CD4-positive, alpha-beta T cell treated with Interleukin-15 for 4 hours (primary cell): ENCODE measurements around the gene TEX11.

Experiments used
- DNase-seq: peaks from one replicate; pipeline ENCODE4 v3.0.0-alpha.2; 2020; ENCODE audit warnings: low spot score

The TEX11 gene

DNA sequence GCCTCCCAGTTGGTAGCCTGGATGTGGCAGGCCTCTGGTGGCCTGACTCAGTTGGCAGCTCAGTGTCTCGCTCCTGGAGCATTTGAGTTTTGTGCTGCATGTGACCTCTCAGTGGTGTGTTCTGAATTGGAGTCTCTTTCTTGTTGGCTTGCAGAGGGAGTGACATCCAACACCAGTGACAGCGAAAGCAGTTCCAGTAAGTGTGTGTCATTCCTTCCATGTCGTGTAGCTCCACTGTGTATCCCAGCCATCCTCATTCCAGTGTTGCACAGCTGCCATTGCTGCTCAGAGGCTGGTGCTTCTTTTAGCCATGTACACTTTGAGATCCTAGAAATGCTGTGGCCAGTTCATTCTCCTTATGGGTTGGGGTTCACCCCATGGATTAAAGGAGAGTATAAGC is 411.5 kb downstream of the TEX11 start:
- DNase-seq = no peak

DNA sequence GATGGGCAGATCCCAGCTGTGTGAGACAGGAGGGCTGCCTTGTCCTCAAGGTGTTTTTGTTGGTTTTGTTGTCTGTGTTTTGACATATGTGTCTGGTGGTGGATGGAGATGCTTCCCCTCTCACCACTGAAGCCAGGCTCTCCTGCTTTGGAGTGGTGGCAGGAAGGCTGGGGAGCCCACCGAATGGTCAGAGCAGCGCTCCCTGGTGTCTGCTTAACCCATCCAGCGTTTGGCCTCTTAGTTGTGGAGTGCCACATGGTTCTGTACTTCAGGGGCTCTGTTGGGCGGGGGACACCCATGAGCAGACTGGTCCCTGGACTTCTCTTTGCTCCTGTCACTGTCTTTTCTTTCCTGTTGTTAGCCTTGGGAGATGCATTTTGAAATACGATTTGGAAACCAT is 412.0 kb downstream of the TEX11 start:
- no peak for DNase-seq

DNA sequence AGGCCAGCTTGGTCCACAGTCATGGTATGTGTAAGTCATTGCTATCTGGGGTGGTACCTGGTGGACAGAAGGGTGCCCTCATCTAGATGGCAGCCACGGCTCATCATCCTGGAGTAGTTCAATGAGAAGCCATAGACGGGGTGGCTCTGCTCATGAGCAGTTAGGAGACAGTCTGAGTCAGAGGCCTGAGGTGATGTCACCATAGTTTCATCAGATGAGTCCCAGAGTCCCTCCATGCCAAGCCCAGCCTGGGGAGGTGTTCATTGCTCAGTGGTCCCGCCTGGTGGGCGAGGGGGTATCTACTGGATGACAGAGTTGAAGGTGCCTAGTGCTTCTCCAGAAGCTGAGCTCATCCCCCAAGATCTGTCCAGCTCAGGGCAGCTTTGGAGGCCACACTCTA is 414.1 kb downstream of the TEX11 start:
- DNase-seq = no peak

DNA sequence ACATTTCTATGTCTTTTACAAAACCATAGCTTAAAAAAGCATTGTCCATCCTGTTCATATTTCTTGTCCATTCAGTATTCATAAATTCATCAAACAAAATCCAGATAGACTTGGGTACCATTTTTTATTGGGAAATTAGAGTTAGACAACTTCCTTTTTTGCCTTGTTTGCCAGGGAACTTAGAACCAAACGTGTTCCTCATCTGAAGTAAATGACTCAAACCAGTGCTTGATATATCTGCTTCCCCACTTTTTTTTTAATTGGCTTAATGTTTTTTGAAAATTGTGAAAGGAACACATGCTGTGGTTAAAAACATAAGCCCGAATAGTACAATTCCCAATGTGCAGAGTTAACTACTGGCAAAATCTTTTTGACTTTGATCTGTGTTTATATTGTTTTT is 419.7 kb downstream of the TEX11 start:
- DNase-seq = no peak

DNA sequence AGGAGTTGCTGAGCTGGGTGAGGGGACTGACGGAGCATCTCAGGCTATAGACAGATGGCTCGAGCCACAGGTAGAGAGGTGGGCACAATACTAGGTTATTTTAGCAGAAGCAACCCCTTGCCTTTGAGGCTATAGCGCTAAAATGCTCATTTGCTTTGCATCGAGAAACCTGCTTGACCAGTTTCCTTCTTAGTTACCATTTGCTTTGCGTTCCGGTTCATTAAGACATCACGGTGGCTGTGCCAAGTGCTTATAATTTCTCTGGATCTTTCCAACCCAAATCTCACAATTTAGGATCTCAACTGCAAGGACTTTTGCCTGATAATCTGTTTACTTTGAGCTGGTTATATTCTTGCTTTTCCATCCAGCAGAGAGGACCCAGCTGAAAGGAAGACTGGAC is 423.0 kb downstream of the TEX11 start:
- no peak for DNase-seq

DNA sequence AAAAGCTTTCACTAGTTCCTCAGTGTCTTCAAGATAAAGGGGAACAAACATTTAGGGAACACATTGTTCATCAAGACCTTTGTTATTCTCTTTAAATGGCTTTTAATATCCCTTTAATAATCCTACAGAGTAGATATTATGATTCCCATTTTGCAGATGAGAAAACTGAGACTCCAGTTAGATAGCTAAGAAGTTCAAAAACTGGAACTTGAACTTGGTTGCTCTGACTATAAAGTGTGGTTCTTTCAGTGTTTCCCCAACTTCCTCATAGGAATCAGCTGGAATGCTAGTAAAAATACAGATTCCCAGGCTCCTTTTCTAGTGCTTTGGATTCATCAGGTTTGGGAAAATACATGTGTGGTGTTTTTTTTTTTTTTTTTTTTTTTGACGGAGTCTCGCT is 426.2 kb downstream of the TEX11 start:
- no peak for DNase-seq

DNA sequence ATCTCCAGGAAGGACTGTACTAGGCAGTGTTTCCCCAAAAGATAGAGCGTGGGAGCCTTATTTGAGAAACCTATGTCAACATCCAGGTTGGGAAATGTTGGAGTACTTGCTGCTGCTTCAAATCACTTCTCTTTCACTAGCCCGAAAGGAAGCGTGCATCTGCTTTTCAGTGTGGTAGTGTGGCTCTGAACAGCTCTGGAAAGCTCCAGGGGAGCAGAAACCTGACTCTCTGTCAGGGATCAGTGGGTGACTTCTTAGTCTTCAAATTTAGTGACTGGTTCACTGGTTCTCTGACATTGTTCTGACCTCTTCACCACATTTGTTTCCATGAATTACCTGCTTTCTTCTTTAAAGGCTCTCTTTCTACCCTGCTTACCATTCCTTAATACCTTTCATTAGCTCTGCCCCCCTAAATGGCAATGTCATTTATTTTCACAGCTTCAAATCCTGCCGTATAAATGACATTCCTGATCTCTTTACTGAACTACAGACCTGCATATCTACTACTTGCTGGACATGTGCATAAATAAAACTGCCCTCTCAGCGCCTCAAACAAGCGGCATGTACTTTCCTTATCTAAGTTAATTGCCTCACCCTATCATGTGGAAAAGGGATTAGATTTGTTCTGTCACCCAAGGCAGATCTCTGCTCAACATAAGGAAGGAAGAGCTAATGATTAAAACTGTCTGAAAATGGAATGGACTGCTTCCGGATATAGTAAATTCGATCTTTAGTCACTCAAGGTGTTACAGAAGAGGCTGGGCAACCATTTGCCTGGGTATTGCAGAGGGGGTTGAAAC is 426.8 kb downstream of the TEX11 start:
- no peak for DNase-seq

DNA sequence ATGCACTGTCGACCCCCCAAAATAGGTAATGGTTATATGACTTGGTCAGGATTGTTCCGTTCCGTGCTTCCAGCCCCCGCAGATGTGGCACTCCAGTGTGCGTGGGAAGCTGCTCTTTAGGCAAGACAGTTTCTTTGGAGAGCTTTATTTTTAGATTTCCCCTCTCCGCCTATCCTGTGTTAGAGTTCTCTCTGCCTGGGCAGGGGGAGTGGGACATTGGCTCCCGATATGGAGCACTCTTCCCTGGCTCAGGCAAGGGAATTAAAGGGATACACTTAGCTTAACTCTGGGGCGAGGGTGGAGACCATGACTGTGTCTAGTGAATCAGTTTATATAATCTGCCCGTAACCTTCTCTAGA is 427.9 kb downstream of the TEX11 start:
- no peak for DNase-seq

DNA sequence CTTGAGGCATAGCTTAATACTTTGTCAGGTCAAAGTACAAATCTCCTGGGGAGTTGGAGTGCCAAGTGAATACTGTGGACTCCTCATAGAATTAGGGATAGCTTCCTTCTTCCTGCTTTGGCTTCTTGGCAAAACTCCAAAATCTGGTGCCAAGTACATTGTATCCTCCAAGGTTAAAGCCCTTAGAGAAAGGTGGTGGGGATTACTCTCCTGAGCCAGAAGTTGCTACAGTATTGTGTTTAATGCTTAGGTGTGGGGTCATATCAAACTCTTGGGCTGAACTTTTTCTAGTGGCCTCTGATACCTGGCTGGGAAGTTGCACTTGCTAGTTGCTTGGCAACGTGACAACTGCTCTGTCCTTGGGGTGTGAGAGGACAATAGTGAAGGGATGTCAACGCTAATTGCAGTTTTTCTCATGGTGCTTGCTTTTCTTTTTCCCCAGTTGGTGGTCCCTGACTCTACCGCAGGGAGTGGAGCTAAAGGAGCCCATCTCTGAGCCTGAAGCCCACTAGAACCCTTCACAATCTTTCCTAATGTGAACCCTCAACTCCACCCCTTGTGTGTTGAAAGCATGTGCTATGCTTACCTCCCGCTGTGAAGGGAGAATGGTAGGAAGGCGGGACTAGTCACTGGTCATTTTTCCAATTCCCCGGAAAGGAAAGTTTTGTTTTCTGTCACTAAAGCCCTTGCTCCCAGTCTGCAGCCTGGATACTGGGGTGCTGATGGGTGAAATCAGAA is 428.4 kb downstream of the TEX11 start:
- no peak for DNase-seq

DNA sequence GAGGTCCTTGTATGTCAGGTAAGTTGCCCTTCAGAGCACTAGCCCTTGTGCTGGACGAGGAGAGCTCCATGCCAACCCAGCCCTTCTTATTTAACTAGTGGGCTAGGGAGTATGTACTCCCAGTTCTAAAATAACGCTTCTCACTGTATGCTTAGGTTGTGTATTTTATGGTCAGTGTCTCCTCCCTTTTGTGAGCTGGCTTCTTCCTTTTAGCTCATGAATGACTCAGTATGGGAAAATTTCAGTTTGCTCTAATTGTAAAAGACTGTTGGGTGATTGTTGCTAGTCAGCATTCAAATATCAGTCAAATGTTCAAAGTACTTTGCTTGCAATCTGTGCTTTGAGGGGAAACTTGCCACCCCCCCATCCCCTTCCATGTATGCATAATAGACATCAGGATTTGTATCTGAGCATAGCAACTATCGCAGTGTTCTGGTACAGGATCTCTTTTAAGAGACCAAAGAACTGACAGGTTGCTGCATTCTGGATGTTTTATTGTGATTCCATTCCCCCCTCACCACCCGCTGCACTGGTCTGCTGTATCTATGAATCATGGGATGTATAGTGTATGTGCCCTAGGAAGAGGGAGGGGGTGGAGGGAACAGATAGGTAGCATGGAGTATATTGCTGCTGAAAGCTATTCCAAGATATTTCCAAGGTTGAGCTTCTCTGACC is 429.1 kb downstream of the TEX11 start:
- no peak for DNase-seq
